ENCODE results near the gene DZIP3.

DNA sequence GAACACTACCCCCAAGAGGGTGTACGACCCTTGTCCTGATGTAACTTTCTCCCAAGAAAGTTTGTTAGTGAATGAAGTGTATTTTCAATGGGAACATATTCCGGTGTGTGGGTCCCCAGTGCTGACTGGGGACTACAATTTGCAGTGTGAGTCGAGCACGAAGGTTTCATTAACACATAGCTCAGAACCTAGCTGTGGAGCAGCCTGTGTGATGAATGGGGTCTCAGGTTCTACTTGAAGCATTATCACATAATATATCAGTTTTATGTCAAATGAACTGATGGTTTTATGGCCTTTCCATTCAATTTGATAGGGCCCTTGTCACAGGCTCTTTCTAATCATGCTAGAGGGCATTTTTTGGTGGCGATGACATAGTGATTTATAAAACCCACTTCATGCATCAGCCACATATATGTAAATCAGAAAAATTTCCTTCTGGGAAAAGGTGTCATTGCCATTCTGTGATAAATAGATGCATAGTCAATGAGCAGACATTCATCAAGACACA, 123.5 kb downstream of the DZIP3 start:
- TF ChIP-seq, protein P1, sequence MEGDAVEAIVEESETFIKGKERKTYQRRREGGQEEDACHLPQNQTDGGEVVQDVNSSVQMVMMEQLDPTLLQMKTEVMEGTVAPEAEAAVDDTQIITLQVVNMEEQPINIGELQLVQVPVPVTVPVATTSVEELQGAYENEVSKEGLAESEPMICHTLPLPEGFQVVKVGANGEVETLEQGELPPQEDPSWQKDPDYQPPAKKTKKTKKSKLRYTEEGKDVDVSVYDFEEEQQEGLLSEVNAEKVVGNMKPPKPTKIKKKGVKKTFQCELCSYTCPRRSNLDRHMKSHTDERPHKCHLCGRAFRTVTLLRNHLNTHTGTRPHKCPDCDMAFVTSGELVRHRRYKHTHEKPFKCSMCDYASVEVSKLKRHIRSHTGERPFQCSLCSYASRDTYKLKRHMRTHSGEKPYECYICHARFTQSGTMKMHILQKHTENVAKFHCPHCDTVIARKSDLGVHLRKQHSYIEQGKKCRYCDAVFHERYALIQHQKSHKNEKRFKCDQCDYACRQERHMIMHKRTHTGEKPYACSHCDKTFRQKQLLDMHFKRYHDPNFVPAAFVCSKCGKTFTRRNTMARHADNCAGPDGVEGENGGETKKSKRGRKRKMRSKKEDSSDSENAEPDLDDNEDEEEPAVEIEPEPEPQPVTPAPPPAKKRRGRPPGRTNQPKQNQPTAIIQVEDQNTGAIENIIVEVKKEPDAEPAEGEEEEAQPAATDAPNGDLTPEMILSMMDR (IDR thresholded peaks at IDR 0.05) = no peak
- TF ChIP-seq POLR2A (IDR thresholded peaks at IDR 0.05) = no peak

Data from right lobe of liver (tissue), 4 donors.